Measurements from ENCODE around the gene BBOX1. TPM values are rescaled to one million over a fixed set of nuclear protein-coding genes. Genes with fewer than 3 reads are reported as not detected.

The BBOX1 gene
- total and polyA plus RNA-seq, 2 of the 4 experiments (the other 2 are of a cell fraction): not detected

GRCh38 chr11:27025312-27025955 lies 15.2 kb upstream of the BBOX1 start:
- Histone ChIP-seq H2BK120ac (ENCODE audit: low read depth, low read length) (no peak overlapping the region), H4K8ac (ENCODE audit: low read depth in 2 of 2, low read length in 2 of 2) (no peak overlapping the region), H3K27me3 (ENCODE audit: control insufficient read depth, insufficient read depth, low read length) (no peaks in the 10 kb centered on the region), H4K91ac (ENCODE audit: insufficient read depth, low read depth, low read length) (no peak overlapping the region), H2BK5ac (ENCODE audit: low read depth, low read length, poor library complexity, severe bottlenecking) (no peak overlapping the region), H3K4me3 (ENCODE audit: insufficient read depth, low read depth, low read length) (no peak overlapping the region), H3K9me1 (ENCODE audit: insufficient read depth, low read length) (no peaks in the 10 kb centered on the region), H2AFZ (replicated peaks; ENCODE audit: low read length, poor library complexity) (no peak overlapping the region), H2AK9ac (replicated peaks; ENCODE audit: low read depth, low read length, poor library complexity) (no peak overlapping the region), H2AK5ac (ENCODE audit: low read depth, low read length) (no peak overlapping the region), H3K56ac (ENCODE audit: extremely low read depth, insufficient read depth, low read length) (no peak overlapping the region), H3K14ac (replicated peaks; ENCODE audit: low read depth, low read length) (no peak overlapping the region), H3K4me1 (ENCODE audit: control insufficient read depth, insufficient read depth, low read length) (no peaks in the 10 kb centered on the region), H3K79me1 (ENCODE audit: low read depth in 1 of 2, low read length in 2 of 2) (no peaks in the 10 kb centered on the region), H3K18ac (ENCODE audit: low read depth, low read length) (no peak overlapping the region), H3K36me3 (ENCODE audit: control insufficient read depth, insufficient read depth, low read length) (no peaks in the 10 kb centered on the region), H3K9me3 (ENCODE audit: control insufficient read depth, insufficient read depth, low read length) (no peaks in the 10 kb centered on the region), H3K4ac (ENCODE audit: low read depth, low read length) (no peak overlapping the region), H3K23ac (ENCODE audit: low read depth, low read length) (no peak overlapping the region), H2BK20ac (ENCODE audit: low read depth, low read length) (no peak overlapping the region), H3K9ac (ENCODE audit: low read depth, low read length) (no peak overlapping the region), H3K4me2 (ENCODE audit: low read depth, low read length) (no peak overlapping the region), H2BK15ac (ENCODE audit: low read depth, low read length) (no peak overlapping the region), H4K20me1 (ENCODE audit: insufficient read depth, low read length) (no peaks in the 10 kb centered on the region), H3K27ac (ENCODE audit: insufficient read depth, low read length) (no peak overlapping the region), H4K5ac (ENCODE audit: low read depth, low read length) (no peak overlapping the region)
- CTCF ChIA-PET: no interaction called here
- WGBS, 2 experiments (ENCODE audit: extremely low coverage in 2 of 2, insufficient read length in 1 of 2): no CpG with 5 or more reads among the region's 6 CpGs
- POLR2A ChIA-PET (ENCODE audit: unreplicated experiment): interaction anchor here (0.6 kb wide), 1 partner anchor 246 kb away, joined by 8 read pairs; no protein-coding TSS in a partner anchor
- ATAC-seq (ENCODE audit: low read depth): no peak
- no TSS peak for BruUV-seq (replicated peaks)
- in situ Hi-C loops (cut with MboI; ENCODE audit: low sequenced_read_pairs) (no loop called here), dilution Hi-C loops (cut with HindIII; ENCODE audit: low sequenced_read_pairs, unreplicated experiment) (no loop called here), intact Hi-C loops (cut with micrococcal nuclease) (no loop called here)
- no peak for DNase-seq
- TF ChIP-seq RAD21 (IDR thresholded peaks at IDR 0.05; ENCODE audit: low read length) (no peak), CEBPB (IDR thresholded peaks at IDR 0.05; ENCODE audit: low read depth, low read length) (no peak), RFX5 (IDR thresholded peaks at IDR 0.05; ENCODE audit: low read depth, low read length) (no peak), BHLHE40 (IDR thresholded peaks at IDR 0.05; ENCODE audit: low read depth, low read length) (no peak), MXI1 (IDR thresholded peaks at IDR 0.05; ENCODE audit: borderline replicate concordance, low read depth, low read length) (no peak), POLR2A (IDR thresholded peaks at IDR 0.05; ENCODE audit: low read depth, low read length) (no peak), ELK1 (IDR thresholded peaks at IDR 0.05; ENCODE audit: borderline replicate concordance, low read depth, low read length) (no peak), SMC3 (IDR thresholded peaks at IDR 0.05; ENCODE audit: low read depth, low read length) (no peak), MAZ (IDR thresholded peaks at IDR 0.05; ENCODE audit: borderline replicate concordance, low read depth, low read length) (no peak), RCOR1 (IDR thresholded peaks at IDR 0.05; ENCODE audit: insufficient replicate concordance, low read length) (no peak), NFE2L2 (IDR thresholded peaks at IDR 0.05; ENCODE audit: low read depth, low read length) (no peak), MAFK (IDR thresholded peaks at IDR 0.05; ENCODE audit: low read depth, low read length) (no peak)
- TF ChIP-seq, protein P1, sequence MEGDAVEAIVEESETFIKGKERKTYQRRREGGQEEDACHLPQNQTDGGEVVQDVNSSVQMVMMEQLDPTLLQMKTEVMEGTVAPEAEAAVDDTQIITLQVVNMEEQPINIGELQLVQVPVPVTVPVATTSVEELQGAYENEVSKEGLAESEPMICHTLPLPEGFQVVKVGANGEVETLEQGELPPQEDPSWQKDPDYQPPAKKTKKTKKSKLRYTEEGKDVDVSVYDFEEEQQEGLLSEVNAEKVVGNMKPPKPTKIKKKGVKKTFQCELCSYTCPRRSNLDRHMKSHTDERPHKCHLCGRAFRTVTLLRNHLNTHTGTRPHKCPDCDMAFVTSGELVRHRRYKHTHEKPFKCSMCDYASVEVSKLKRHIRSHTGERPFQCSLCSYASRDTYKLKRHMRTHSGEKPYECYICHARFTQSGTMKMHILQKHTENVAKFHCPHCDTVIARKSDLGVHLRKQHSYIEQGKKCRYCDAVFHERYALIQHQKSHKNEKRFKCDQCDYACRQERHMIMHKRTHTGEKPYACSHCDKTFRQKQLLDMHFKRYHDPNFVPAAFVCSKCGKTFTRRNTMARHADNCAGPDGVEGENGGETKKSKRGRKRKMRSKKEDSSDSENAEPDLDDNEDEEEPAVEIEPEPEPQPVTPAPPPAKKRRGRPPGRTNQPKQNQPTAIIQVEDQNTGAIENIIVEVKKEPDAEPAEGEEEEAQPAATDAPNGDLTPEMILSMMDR (conservative IDR thresholded peaks at IDR 0.05; ENCODE audit: low read depth, low read length): no peak

Data from IMR-90 (cell line).